HG02798 (cell line): ENCODE data around the gene MYOF.
"Not testable (repeated sequence)": the region's sequence is repeated elsewhere in the genome, so short reads cannot be mapped to it uniquely, and the experiment has no call there.

ENCODE experiments used
- ATAC-seq: cut with Tn5 transposase; IDR thresholded peaks from one replicate; pipeline ENCODE4 v1.9.1; 2021; ENCODE audit warnings: mild to moderate bottlenecking; ENCODE audit not compliant: unreplicated experiment, poor library complexity

MYOF gene

GRCh38 chr10:93488956-93489528 lies 6.9 kb upstream of the MYOF start:
- no peak for ATAC-seq

GRCh38 chr10:93485690-93486089 lies 3.6 kb upstream of the MYOF start:
- ATAC-seq, result no peak

GRCh38 chr10:93481637-93482144 lies 443 bp downstream of the MYOF start:
- no peak for ATAC-seq

GRCh38 chr10:93478873-93479272 lies 3.3 kb downstream of the MYOF start:
- ATAC-seq, result no peak

- ATAC-seq, result no peak
These were observed 5.4 kb downstream of the MYOF start for GRCh38 chr10:93476756-93477155.

- ATAC-seq, result no peak
These were observed 6.3 kb downstream of the MYOF start for GRCh38 chr10:93475871-93476270.

GRCh38 chr10:93475227-93475626 lies 6.9 kb downstream of the MYOF start:
- ATAC-seq, result no peak

- ATAC-seq, result no peak
These were observed 8.2 kb downstream of the MYOF start for GRCh38 chr10:93473804-93474472.

GRCh38 chr10:93473161-93473560 lies 9.0 kb downstream of the MYOF start:
- ATAC-seq, result no peak

- no peak for ATAC-seq
These were observed 11.0 kb downstream of the MYOF start for GRCh38 chr10:93471110-93471651.

GRCh38 chr10:93469454-93469853 lies 12.7 kb downstream of the MYOF start:
- ATAC-seq, result no peak

- ATAC-seq, result no peak
These were observed 13.5 kb downstream of the MYOF start for GRCh38 chr10:93468461-93469213.

- not testable (repeated sequence) for ATAC-seq
These were observed 14.5 kb downstream of the MYOF start for GRCh38 chr10:93467635-93468034.

- no peak for ATAC-seq
These were observed 16.1 kb downstream of the MYOF start for GRCh38 chr10:93465806-93466675.

- no peak for ATAC-seq
These were observed 17.3 kb downstream of the MYOF start for GRCh38 chr10:93464776-93465388.

GRCh38 chr10:93463723-93464476 lies 18.2 kb downstream of the MYOF start:
- ATAC-seq, result no peak

- ATAC-seq, result no peak
These were observed 19.3 kb downstream of the MYOF start for GRCh38 chr10:93462881-93463280.

- no peak for ATAC-seq
These were observed 19.8 kb downstream of the MYOF start for GRCh38 chr10:93462371-93462770.

- ATAC-seq, result no peak
These were observed 20.3 kb downstream of the MYOF start for GRCh38 chr10:93461807-93462178.
